Measurements from ENCODE around the gene TMEM221.
A peak's percentile ranks its signal among the peaks of the same experiment; 100 is the strongest.

The TMEM221 gene

GRCh38 chr19:17404015-17404414 is 44.5 kb downstream of the TMEM221 start:
- DNase-seq: no peak

GRCh38 chr19:17402982-17403855 is 45.2 kb downstream of the TMEM221 start:
- peak; percentile 41 for DNase-seq

GRCh38 chr19:17401628-17402027 is 46.8 kb downstream of the TMEM221 start:
- DNase-seq: no peak

GRCh38 chr19:17398902-17399527 is 49.5 kb downstream of the TMEM221 start:
- DNase-seq: no peak

GRCh38 chr19:17394891-17395415 is 53.5 kb downstream of the TMEM221 start:
- peak; percentile 53 for DNase-seq

GRCh38 chr19:17393914-17394313 is 54.6 kb downstream of the TMEM221 start, which contains the start of gene CCDC194:
Gene CCDC194, minus strand, starts transcription at chr19:17394196. Its CDS starts 38 bp downstream, at chr19:17394158.
- no peak for DNase-seq

GRCh38 chr19:17393002-17393401 is 55.5 kb downstream of the TMEM221 start:
- DNase-seq: no peak

GRCh38 chr19:17391371-17392151 is 56.9 kb downstream of the TMEM221 start:
- DNase-seq: no peak

GRCh38 chr19:17390665-17391370 is 57.6 kb downstream of the TMEM221 start:
- peak; percentile 79 for DNase-seq

- DNase-seq: no peak
These were observed 58.4 kb downstream of the TMEM221 start for GRCh38 chr19:17389957-17390664.

- no peak for DNase-seq
These were observed 59.2 kb downstream of the TMEM221 start for GRCh38 chr19:17389288-17389687.

- peak; percentile 53 for DNase-seq
These were observed 62.4 kb downstream of the TMEM221 start for GRCh38 chr19:17385878-17386611.

Data from activated CD4-positive, alpha-beta T cell treated with anti-CD3 and anti-CD28 coated beads for 1 hour (primary cell).